Endothelial cell of umbilical vein (primary cell): ENCODE measurements around the gene SFMBT2. TPM values are rescaled to one million over a fixed set of nuclear protein-coding genes. Genes with fewer than 3 reads are reported as not detected.

Source experiments
- BruUV-seq: library from RNA; stranded (reverse); fragments of 400-500 nt; replicated peaks from 2 replicates; lab custom pipeline; 2021; lab: Mats Ljungman, UMichigan
- CTCF ChIA-PET: fragments of 300-600, 350-600 bp; sonication (Branson Sonifier 250); formaldehyde crosslinking; loops from one replicate; lab custom pipeline; 2021; ENCODE audit warnings: antibody characterized with exemption, inconsistent platforms; lab: Charles Lee
- POLR2A ChIA-PET: fragments of 300-600, 350-600 bp; sonication (Branson Sonifier 250); formaldehyde crosslinking; loops from one replicate; lab custom pipeline; 2021; ENCODE audit warnings: antibody characterized with exemption, inconsistent platforms; lab: Charles Lee
- DNase-seq: peaks from one replicate; pipeline ENCODE4 v3.0.0-alpha.2; 2011; ENCODE audit warnings: low read depth, low spot score
- FAIRE-seq: peaks from 2 replicates; lab custom pipeline; 2011; peaks lifted over from hg19 to GRCh38; lab: Jason Lieb, UNC
- H2AFZ ChIP-seq: 2 replicates; pipeline ENCODE4 v1.6.0; 2012; ENCODE audit warnings: low read depth, low read length, control low read depth, inconsistent platforms
- H3K27ac ChIP-seq: 2 replicates; pipeline ENCODE4 v1.5.1; 2011; ENCODE audit warnings: low read depth, mild to moderate bottlenecking, control low read depth, low read length, moderate library complexity; ENCODE audit not compliant: insufficient read depth
- H3K27me3 ChIP-seq, 2 experiments: 2 replicates each; pipeline versions ENCODE4 v1.6.0 to v1.6.1; 2011; ENCODE audit warnings: low read length in 2 of 2, mixed read lengths in 1 of 2; ENCODE audit not compliant: control insufficient read depth in 2 of 2, insufficient read depth in 2 of 2
- H3K36me3 ChIP-seq, 2 experiments: 2 replicates in 1 of 2; 3 replicates in 1 of 2; pipeline ENCODE4 v1.5.1; 2011; ENCODE audit warnings: low read length in 2 of 2, mild to moderate bottlenecking in 1 of 2, moderate library complexity in 1 of 2; ENCODE audit not compliant: control insufficient read depth in 2 of 2, insufficient read depth in 2 of 2; ENCODE audit errors: extremely low read depth in 1 of 2
- H3K4me1 ChIP-seq: 3 replicates; pipeline ENCODE4 v1.5.1; 2011; ENCODE audit warnings: mild to moderate bottlenecking, low read length; ENCODE audit not compliant: control insufficient read depth, insufficient read depth; ENCODE audit errors: extremely low read depth
- H3K4me2 ChIP-seq: 2 replicates; pipeline ENCODE4 v1.6.1; 2011; ENCODE audit warnings: low read length, control low read depth, mixed read lengths; ENCODE audit not compliant: insufficient read depth
- H3K4me3 ChIP-seq, 3 experiments: fragments of 200-600 bp in 1 of 3; sonication (generic), shearing (Covaris generic) in 1 of 3; replicated peaks in 1 of 3; 2 replicates each; pipeline ENCODE4 v1.5.1; 2011 to 2016; ENCODE audit warnings: control low read depth in 3 of 3, low read length in 3 of 3, mild to moderate bottlenecking in 2 of 3, inconsistent platforms in 1 of 3, low read depth in 1 of 3, moderate library complexity in 1 of 3; ENCODE audit not compliant: insufficient read depth in 1 of 3
- H3K79me2 ChIP-seq: 2 replicates; pipeline ENCODE4 v1.6.0; 2012; ENCODE audit warnings: low read length, inconsistent platforms; ENCODE audit not compliant: control insufficient read depth, insufficient read depth
- H3K9ac ChIP-seq: replicated peaks from 2 replicates; pipeline ENCODE3; 2011; ENCODE audit warnings: low read length, control low read depth; ENCODE audit not compliant: insufficient read depth; ENCODE audit errors: extremely low read depth
- H3K9me1 ChIP-seq: replicated peaks from 3 replicates; pipeline ENCODE4 v1.6.0; 2011; ENCODE audit warnings: mild to moderate bottlenecking, low read length; ENCODE audit not compliant: control insufficient read depth, insufficient read depth; ENCODE audit errors: extremely low read depth
- H3K9me3 ChIP-seq: replicated peaks from 2 replicates; pipeline ENCODE4 v1.5.1; 2012; ENCODE audit warnings: low read length, inconsistent platforms; ENCODE audit not compliant: control insufficient read depth, insufficient read depth
- H4K20me1 ChIP-seq: replicated peaks from 2 replicates; pipeline ENCODE3; 2011; ENCODE audit warnings: mild to moderate bottlenecking, low read length; ENCODE audit not compliant: control insufficient read depth, insufficient read depth; ENCODE audit errors: extremely low read depth
- CTCF ChIP-seq, 2 donors: IDR thresholded peaks; 1 replicate in 1 of 2; 2 replicates in 1 of 2; pipeline ENCODE4 v1.5.1; 2011; ENCODE audit warnings: low read length in 2 of 2, mild to moderate bottlenecking in 2 of 2, moderate library complexity in 2 of 2, control low read depth in 1 of 2, inconsistent platforms in 1 of 2, low read depth in 1 of 2; ENCODE audit not compliant: insufficient read depth in 1 of 2; ENCODE audit errors: extremely low read depth in 1 of 2
- EZH2 ChIP-seq: IDR thresholded peaks from 2 replicates; pipeline ENCODE4 v1.6.1; 2012; ENCODE audit warnings: borderline replicate concordance, low read depth, mild to moderate bottlenecking, moderate library complexity, low read length, inconsistent platforms; ENCODE audit not compliant: severe bottlenecking
- FOS ChIP-seq: IDR thresholded peaks from 2 replicates; pipeline ENCODE4 v1.6.1; 2011; ENCODE audit warnings: mild to moderate bottlenecking, low read length, moderate library complexity, borderline replicate concordance; ENCODE audit not compliant: insufficient read depth
- GATA2 ChIP-seq: IDR thresholded peaks from 2 replicates; pipeline ENCODE4 v1.7.0; 2011; ENCODE audit warnings: low read depth, mild to moderate bottlenecking, moderate library complexity, mixed read lengths, low read length; ENCODE audit not compliant: insufficient read length, insufficient read depth
- POLR2A ChIP-seq: IDR thresholded peaks from 2 replicates; pipeline ENCODE4 v1.6.1; 2012; ENCODE audit warnings: low read depth, mild to moderate bottlenecking, control low read depth, low read length
- POLR2AphosphoS5 ChIP-seq: IDR thresholded peaks from 2 replicates; pipeline ENCODE4 v1.6.1; 2012; ENCODE audit warnings: low read depth, mild to moderate bottlenecking, control low read depth, low read length, moderate library complexity; ENCODE audit not compliant: insufficient read depth
- dilution Hi-C: fragments of 300-500 bp; cut with MboI; formaldehyde crosslinking; loops from one replicate; pipeline ENCODE4 v1.15.0; 2019; ENCODE audit warnings: low sequenced_read_pairs; ENCODE audit not compliant: extremely low pct_ligation_motif_present
- intact Hi-C: fragments of 100-400 bp; cut with micrococcal nuclease; formaldehyde crosslinking; loops from one replicate; pipeline ENCODE4 v1.10.0; 2022
- polyA plus RNA-seq, 4 experiments: library from polyadenylated mRNA; depleted of rRNA in 3 of 4; stranded (reverse) in 3 of 4; unstranded in 1 of 4; fragments of >200 nt; gene quantifications; 2 replicates each; pipeline versions ENCODE4 v1.2.1 to v1.2.3, GENCODE V29; 2011 to 2012; ENCODE audit warnings: missing spikeins in 1 of 4
- total RNA-seq: library from RNA; stranded (reverse); gene quantifications from 2 replicates; pipeline ENCODE4 v1.2.3, GENCODE V29; 2021
- TF ChIP-seq, protein P1 (sequence below): IDR thresholded peaks from 2 replicates; pipeline ENCODE4 v1.6.1; 2011; ENCODE audit not compliant: insufficient read depth, insufficient read length

The SFMBT2 gene
- total and polyA plus RNA-seq, 2 donors (not counting 3 experiments of a cell fraction or from before 2014, with no cell fraction given), result 0.14 to 0.64 TPM

DNA sequence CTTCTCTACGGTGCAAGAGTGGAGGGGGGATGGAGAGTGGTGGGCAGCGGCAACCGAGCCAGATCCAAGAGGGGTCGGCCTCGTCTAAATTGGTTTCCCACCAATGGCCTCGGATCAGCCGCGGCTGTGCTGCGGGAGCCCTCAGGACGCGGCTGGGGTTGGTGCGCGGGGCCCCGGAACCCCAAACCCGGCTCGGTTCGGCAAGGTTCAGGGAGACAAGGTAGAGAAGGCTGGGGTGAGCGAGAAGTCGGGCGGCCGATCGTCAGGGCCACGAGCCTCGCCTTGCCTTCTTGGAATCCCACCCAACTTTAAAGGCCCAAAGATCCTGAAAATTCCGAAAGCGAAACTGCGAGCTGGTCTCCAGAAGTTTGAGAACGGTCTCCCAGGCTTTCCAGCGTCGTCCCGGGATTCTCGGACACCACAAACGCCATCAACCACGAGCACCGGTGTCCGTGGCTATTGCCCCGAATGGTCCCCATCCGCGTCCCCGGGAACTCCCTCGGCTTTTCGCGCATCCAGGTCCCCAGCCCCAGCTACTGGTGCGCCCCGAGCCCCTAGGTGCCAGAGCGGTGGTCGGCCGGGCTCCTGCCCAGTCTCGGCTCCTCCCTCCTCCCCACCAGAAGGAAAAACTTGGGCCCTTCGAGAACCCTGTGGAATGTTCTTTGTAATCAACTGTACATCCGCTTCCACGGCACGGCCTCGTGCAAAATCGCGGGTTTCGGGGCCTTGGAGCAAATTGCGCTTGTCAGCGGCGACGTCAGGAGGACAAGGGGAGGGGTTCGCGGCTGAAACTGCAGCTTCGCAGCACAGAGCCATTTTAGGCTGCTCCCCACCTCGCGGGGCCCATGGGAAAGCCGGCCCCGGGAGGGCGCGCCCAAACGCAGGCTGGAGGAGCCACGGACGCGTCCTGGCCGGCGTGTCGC, 3.2 kb downstream of the SFMBT2 start:
- no peaks in the 10 kb centered on the region for H3K79me2 ChIP-seq
- H3K4me3 ChIP-seq, result peak overlapping the region; percentile 51 to 61 (median 58)
- CTCF ChIA-PET, result interaction anchor here (1.0 to 1.2 kb wide), 2 partner anchors 16 to 738 kb away, joined by 3 to 7 read pairs; no protein-coding TSS in a partner anchor
- FAIRE-seq, result peak; percentile 54
- dilution Hi-C loops, result no loop called here
- peaks cover 26% of the 10 kb centered on the region for H3K4me1 ChIP-seq
- intact Hi-C loops, result loop anchor here (1.0 to 5.0 kb wide), 4 partner anchors 147 to 825 kb away; partner anchors contain the start of gene PRKCQ
- peak overlapping the region; percentile 87 for H2AFZ ChIP-seq
- BruUV-seq, result no TSS peak
- POLR2A ChIA-PET, result no interaction called here
- no peaks in the 10 kb centered on the region for H4K20me1 ChIP-seq
- H3K9ac ChIP-seq, result peak overlapping the region; percentile 39
- no peaks in the 10 kb centered on the region for H3K9me3 ChIP-seq
- peak overlapping the region; percentile 52 for H3K4me2 ChIP-seq
- peak; percentile 13 for DNase-seq
- peaks cover 37 to 53% of the 10 kb centered on the region in 2 experiments for H3K27me3 ChIP-seq
- no peak overlapping the region for H3K27ac ChIP-seq
- H3K36me3 ChIP-seq, result no peaks in the 10 kb centered on the region
- TF ChIP-seq, protein P1, sequence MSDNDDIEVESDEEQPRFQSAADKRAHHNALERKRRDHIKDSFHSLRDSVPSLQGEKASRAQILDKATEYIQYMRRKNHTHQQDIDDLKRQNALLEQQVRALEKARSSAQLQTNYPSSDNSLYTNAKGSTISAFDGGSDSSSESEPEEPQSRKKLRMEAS, result peak; percentile 14
- TF ChIP-seq EZH2, result no peak
- TF ChIP-seq CTCF (IDR thresholded peaks at IDR 0.05; ENCODE audit: extremely low read depth in 1 of 2, insufficient read depth in 1 of 2, low read depth in 1 of 2, low read length in 2 of 2), result no peak
- TF ChIP-seq POLR2AphosphoS5, result no peak
- TF ChIP-seq POLR2A, result no peak
- no peak for TF ChIP-seq GATA2
- TF ChIP-seq FOS, result no peak
- no peaks in the 10 kb centered on the region for H3K9me1 ChIP-seq
